Thoracic aorta endothelial cell (primary cell): ENCODE data around the gene PNMA8C. TPM values are rescaled to one million over a fixed set of nuclear protein-coding genes. Genes with fewer than 3 reads are reported as not detected.

Source experiments
- total RNA-seq: library from RNA; depleted of rRNA; stranded (reverse); fragments of >200 nt; gene quantifications from 2 replicates; pipeline ENCODE4 v1.2.3, GENCODE V29; 2012

Gene PNMA8C
- total RNA-seq: 0.07 TPM in 1 of 2 replicates, not detected in the other

DNA sequence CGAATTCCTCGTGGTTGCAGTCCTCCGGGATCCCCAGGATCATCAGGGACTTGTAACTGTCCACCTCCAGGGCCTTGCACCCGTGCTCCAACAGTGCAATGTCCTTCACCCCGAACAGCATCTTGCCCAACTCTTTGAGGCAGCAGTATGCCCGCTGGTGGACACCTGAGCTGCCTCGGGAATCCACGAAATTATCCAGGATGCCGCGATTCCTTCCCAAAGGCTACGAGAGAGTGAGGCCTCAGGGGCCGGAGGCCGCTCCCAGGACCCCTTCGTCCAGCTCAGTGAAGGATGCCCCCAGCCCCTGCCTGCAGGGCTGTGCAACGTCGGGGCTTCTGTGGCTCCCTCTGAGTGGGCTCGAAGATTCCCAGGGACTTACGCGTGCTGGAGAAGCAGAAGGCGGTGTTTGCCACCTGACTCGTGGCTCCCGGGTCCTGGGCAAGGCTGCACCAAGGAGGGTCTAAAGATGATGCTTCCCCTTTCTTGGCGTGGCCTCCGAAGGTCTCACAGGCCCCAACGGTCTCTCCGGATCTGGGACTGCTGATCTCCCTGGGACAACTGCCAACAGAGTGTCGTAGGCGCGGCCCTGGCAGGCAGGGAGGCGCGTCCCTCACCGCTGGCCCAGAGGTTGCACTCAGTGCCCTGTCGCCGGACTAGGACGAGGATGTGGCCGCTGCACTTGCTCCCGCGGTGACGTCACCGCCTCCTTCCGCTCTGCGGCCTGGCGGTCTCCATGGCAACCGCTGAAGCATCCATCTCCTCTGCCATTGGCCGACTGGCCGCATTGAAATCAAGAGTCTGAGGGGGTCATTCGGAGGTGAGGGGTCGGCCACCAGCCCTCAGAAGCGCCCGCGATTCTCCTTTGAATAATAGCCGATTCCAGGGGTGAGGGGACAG is at the start of gene PNMA8C:
Gene PNMA8C (minus strand): TSS at position 698 of the 897 bp plus-strand sequence. CDS start 577 bp downstream, at position 121.

DNA sequence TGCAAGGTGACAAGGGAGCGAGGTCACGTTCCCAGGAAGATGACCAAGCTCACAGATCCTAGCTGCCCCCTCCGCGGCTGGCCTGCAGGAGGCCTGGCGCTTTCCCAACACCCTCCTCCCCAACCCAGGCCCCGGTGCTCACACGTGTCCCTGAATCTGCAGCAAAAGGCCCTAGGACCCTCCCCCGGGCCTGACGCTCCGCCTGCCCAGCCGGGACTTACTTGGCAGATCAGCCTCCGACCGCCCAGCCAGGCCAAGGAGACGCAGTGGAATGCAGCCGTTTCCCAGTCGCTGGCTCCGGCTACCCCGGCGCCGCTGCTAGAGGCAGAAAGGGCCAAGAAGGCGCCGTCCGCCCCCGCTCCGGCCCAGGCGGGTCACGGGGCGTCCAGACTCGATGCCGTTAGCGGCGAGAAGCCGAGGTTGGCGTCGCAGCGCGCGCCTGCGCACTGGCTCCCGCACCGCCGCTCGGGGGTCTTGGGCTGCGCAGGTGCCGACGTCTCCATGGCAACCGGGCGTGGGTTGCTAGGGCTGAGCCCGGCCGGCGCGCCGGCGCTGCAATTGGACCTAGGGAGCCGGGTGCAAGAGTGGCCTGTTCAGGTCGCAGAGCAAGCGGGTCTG is 42.5 kb upstream of the PNMA8C start, which contains the start of gene PNMA8A:
Gene PNMA8A (minus strand): TSS at position 448 of the 618 bp plus-strand sequence. CDS start 528 bp downstream, outside the sequence.

DNA sequence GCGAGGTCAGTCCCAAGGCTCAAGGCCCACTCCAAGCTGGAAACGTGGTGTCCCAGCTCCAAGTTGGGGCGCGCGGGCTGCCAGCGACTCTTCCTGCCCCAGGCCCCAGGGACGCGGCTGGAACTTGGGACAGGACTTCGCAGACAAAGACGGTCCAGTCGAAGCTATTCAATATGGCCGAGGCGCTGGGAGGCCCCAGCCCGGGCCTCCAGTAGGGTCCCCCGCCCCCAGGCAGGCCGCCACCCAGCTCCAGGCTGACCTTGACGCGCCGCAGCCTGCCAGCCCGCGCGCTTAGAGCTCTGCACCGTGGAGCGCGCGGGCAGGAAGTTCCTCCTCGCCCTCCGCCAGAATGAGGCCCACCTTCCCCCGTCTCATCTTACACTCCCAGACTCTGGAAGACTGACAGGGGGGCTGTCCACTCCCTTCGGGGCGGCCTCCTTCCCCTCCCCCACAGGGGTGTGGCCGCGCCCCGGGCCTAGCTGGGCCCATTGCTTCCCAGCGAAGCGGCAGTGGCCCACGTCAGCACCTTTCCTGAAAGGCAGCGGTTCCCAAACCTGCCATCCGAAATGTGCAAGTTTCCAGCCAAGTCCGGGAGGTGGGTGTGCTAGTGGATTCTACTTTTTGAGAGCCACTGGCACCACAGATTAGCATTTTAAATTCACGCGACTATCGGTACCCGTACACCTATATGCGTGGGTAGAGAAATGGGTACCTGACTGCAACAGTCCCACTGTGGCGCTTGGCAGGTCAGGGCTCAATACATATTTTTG is 15.3 kb downstream of the PNMA8C start, which contains the start of gene CCDC8:
Gene CCDC8 (minus strand): TSS at position 303 of the 770 bp plus-strand sequence. CDS start 754 bp downstream, outside the sequence.

Other genes with a start within 250 kb of the PNMA8C start
- not detected in 2 replicates for gene IGFL1, start 199.2 kb downstream of the PNMA8C start, total RNA-seq
- gene HIF3A, start 131.9 kb downstream of the PNMA8C start, total RNA-seq: 2.1 and 9.0 TPM in 2 replicates
- 76.2 and 91.0 TPM in 2 replicates for gene PPP5C, start 81.8 kb downstream of the PNMA8C start, total RNA-seq
- gene CCDC8, start 15.4 kb downstream of the PNMA8C start, total RNA-seq: 0.13 and 0.36 TPM in 2 replicates
- gene PNMA8A, start 42.6 kb upstream of the PNMA8C start, total RNA-seq: 1.9 and 7.3 TPM in 2 replicates
- 0.13 and 0.14 TPM in 2 replicates for gene PNMA8B, start 66.9 kb upstream of the PNMA8C start, total RNA-seq
- 263 and 299 TPM in 2 replicates for gene CALM3, start 172.4 kb upstream of the PNMA8C start, total RNA-seq
- gene PTGIR, start 196.2 kb upstream of the PNMA8C start, total RNA-seq: 0.86 and 3.7 TPM in 2 replicates
- gene GNG8, start 207.3 kb upstream of the PNMA8C start, total RNA-seq: not detected in 2 replicates
- gene DACT3, start 232.2 kb upstream of the PNMA8C start, total RNA-seq: 0.14 and 1.2 TPM in 2 replicates